Umbilical cord (tissue), 2 donors: ENCODE measurements around the gene C4orf46. TPM values are rescaled to one million over a fixed set of nuclear protein-coding genes. Genes with fewer than 3 reads are reported as not detected.
"Not testable (repeated sequence)": the region's sequence is repeated elsewhere in the genome, so short reads cannot be mapped to it uniquely, and the experiment has no call there.

Source experiments
- DNase-seq: peaks from one replicate; pipeline ENCODE4 v3.0.0-alpha.2; 2015; ENCODE audit warnings: low spot score
- total RNA-seq: library from RNA; depleted of rRNA; stranded (reverse); fragments of >200 nt; gene quantifications from one replicate; pipeline ENCODE4 v1.2.3, GENCODE V29; 2014; ENCODE audit warnings: low replicate concordance; ENCODE audit not compliant: insufficient read depth

Gene C4orf46
- 14.9 TPM for total RNA-seq

GRCh38 chr4:158671665-158671914, at the start of gene C4orf46:
TSS of gene C4orf46 (minus strand) at chr4:158671887. CDS start at chr4:158671801, 86 bp downstream.
- no peak for DNase-seq

- no peak for DNase-seq
These were observed 44.1 kb upstream of the C4orf46 start for GRCh38 chr4:158715802-158716201.

- DNase-seq = no peak
These were observed 43.2 kb upstream of the C4orf46 start for GRCh38 chr4:158714937-158715336.

- not testable (repeated sequence) for DNase-seq
These were observed 40.9 kb upstream of the C4orf46 start for GRCh38 chr4:158712622-158713021.

GRCh38 chr4:158710814-158711213, 39.1 kb upstream of the C4orf46 start:
- DNase-seq = peak; percentile 1

GRCh38 chr4:158704274-158704673, 32.6 kb upstream of the C4orf46 start:
- DNase-seq = no peak

GRCh38 chr4:158688813-158689212, 17.1 kb upstream of the C4orf46 start:
- DNase-seq = no peak

GRCh38 chr4:158682066-158682465, 10.4 kb upstream of the C4orf46 start:
- no peak for DNase-seq

GRCh38 chr4:158681629-158682028, 9.9 kb upstream of the C4orf46 start:
- DNase-seq = no peak

- DNase-seq = no peak
These were observed 7.1 kb upstream of the C4orf46 start for GRCh38 chr4:158678767-158679166.

- DNase-seq = no peak
These were observed 4.4 kb upstream of the C4orf46 start for GRCh38 chr4:158676076-158676475.

- DNase-seq = no peak
These were observed 1.9 kb upstream of the C4orf46 start for GRCh38 chr4:158673633-158674032.

GRCh38 chr4:158671915-158672806, 474 bp upstream of the C4orf46 start, which contains the start of gene ETFDH:
TSS of gene ETFDH (plus strand) at chr4:158672296. CDS start at chr4:158672457, 161 bp downstream.
- peak; percentile 100 for DNase-seq

- DNase-seq = peak; percentile 85
These were observed 567 bp downstream of the C4orf46 start for GRCh38 chr4:158670975-158671664.

- no peak for DNase-seq
These were observed 2.4 kb downstream of the C4orf46 start for GRCh38 chr4:158669310-158669709.

- DNase-seq = no peak
These were observed 4.0 kb downstream of the C4orf46 start for GRCh38 chr4:158667651-158668198.

GRCh38 chr4:158666892-158667291, 4.8 kb downstream of the C4orf46 start:
- DNase-seq = no peak

- no peak for DNase-seq
These were observed 6.9 kb downstream of the C4orf46 start for GRCh38 chr4:158664806-158665205.

- DNase-seq = not testable (repeated sequence)
These were observed 7.7 kb downstream of the C4orf46 start for GRCh38 chr4:158663707-158664625.

- not testable (repeated sequence) for DNase-seq
These were observed 8.4 kb downstream of the C4orf46 start for GRCh38 chr4:158663255-158663654.

- no peak for DNase-seq
These were observed 14.4 kb downstream of the C4orf46 start for GRCh38 chr4:158657291-158657690.
